HG03469 (cell line): ENCODE measurements around the gene IGF1R.

Source experiments
- ATAC-seq: cut with Tn5 transposase; IDR thresholded peaks from one replicate; pipeline ENCODE4 v1.9.1; 2021; ENCODE audit warnings: mild to moderate bottlenecking, moderate library complexity, moderate number of reproducible peaks; ENCODE audit not compliant: unreplicated experiment

The IGF1R gene

DNA sequence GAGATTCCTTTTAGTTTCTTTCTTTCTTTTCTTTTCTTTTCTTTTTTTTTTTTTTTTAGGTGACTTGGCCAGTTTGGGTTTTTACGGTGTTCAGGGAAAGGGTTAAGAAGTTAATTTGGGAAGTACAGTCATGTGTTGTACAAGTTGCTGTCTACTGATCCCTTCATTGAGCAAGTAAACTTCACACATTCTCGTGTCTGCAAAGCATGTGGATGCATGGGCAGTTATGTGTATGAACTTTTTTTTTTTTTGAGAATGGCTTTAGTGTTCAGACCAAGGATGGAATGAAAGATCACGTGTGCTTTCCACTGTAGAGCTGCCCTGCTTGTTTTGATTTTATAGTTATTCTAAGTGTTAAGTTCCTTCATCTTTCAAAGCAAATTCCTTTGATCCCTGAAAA lies 227.0 kb downstream of the IGF1R start:
- ATAC-seq, result no peak

DNA sequence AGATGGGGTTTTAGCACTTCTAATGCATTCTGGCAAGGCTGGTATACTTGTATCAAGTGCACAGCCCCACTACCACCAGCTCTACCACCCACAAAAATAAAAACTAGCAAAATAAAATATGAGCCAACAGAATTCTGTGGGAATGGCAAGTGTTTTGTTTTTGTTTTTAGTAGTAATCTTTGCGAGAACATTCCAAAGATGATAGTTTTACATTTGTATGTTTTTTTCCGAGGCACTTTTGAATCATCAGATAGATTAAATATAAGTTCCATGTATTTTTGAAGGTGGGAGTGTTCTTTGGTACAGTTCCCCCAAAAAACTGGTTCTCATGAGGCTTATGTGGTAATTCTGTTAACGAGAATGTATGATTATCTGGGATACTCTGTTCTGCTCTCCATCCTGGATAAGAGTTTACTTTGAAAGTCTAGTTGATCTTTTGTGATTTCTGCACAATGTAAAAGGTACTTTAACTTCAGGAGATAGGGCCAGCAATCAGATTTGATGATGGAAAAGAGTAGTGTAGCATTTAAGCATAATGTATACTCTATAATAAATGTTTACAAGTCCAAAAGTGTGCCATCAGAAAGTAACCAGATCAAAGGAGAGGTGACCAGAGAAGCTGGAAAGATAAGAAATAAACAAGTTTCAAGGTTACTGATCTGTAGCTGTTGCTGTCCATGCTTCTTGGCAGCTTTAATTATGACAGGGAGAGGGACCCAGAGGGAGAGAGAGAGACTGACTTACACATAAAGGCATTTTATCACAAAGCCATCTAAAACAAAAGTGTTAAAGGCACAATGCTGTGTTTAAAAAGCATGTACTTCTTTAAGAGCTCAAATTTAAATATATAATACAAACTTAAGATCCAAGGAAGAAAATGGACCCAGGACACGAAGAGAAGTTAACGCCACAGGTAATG lies 228.4 kb downstream of the IGF1R start:
- no peak for ATAC-seq

DNA sequence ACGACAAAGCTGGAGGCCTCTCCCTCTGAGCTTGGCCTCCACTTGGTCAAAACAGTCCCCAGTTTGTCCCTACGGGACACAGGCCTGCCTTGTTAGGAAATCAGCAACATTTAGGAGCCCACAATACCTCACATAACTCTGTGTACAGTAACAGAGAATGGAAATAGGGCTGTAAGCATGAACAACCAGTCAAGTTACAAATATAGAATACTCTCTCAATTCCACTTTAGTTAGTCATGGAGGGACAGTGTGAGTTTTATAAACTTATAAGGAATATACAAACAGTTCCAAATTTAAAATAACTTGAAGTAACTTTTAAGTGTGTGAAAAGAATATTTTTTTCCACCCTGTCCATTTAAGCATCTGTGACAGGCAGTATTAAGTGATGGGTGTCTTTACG lies 229.8 kb downstream of the IGF1R start:
- ATAC-seq, result no peak

DNA sequence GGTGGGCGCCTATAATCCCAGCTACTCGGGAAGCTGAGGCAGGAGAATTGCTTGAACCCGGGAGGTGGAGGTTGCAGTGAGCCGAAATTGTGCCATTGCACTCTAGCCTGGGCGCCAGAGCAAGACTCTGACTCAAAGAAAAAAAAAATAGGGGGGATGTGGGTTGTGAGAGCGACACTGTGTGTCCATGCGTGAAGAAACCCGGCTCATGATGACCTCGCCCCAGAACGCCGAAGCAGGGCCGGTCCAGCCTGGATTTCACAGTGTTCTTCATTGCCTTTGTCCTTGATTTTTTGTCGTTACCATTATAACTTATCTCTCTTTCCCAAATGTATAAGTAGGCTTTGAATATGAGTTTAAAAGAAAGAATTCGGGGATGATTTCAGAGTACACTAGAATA lies 230.5 kb downstream of the IGF1R start:
- no peak for ATAC-seq

DNA sequence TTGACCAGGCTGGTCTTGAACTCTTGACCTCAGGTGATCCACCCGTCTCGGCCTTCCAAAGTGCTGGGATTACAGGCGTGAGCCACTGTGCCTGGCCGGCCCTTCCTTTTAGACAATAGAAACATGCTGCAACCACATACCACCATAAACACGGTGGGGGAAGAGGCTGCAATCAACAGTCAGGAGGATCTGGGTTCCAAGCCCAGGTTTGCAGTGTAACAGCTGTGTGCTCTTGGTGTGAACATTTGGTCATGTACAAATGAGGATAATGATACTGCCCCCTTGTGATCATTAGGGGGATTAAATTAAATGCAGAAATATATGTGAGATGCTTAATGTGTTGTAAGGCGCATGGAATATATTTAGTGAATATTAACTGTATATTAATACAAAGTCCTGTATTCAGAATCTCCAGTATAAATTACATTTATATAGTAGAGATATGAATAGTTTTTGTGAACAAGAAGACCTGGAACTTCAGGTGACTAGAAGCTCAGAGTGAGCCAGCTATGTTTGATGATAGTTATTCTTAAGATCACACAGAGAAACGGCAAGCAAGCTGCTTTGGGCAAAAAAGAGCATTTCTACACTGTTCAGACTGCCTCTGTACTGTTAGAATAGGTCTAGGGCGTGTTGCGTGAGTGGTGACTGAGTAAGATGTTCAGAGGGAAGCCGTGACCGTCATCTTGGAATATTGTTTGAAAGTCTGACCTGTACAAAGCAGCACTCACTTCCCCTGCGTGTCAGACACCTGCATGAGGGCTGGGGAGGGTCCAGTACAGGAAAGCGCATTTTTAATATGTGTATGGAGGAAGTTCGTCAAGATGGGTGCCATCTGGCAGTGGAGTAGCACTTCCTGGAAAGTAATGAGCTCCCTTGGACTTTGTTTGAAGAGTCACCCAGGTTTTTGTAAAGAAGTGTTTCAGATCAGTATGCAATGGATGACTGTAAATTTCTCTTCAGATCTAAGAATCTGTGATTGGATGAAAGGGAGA lies 233.5 kb downstream of the IGF1R start:
- ATAC-seq, result no peak

DNA sequence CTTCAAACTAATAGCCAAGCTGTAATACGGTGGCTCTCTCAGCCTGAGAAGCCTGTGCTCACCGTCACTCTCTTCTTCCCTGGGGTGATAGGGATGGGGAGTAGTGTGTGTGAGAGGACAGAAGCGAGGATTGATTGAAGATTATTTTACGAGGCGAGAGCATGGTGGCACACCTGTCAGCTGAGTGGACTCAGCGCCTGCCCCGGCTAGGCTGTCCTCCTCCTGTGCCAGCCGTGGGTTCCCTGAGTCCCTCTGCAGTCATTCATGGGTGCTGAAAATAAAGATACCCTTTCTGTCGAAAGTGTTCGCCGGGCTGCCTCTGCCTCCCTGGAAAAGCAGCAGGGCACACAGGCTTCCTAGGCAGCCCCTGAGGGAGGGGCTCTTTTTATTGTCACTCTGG lies 235.1 kb downstream of the IGF1R start:
- ATAC-seq, result no peak

DNA sequence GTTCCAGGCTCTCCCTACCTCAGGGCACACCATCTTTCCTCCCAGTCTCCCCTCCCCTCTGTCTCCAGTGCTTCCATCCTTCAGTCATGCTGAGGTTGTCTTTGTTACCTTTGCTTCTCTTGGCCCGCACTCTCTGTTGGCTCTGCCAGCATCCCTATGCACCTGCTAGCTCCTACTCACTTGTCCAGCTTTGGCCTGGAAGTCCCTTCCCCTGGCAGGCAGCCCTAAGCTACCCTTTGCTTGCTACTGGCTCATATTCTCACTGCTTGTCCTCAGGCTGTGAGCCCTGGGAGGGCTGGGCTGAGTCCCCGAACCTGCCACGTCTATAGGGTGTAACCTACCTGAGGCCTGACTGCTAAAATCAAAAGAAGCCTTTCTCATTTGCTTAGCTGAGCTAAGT lies 236.6 kb downstream of the IGF1R start:
- ATAC-seq, result no peak

DNA sequence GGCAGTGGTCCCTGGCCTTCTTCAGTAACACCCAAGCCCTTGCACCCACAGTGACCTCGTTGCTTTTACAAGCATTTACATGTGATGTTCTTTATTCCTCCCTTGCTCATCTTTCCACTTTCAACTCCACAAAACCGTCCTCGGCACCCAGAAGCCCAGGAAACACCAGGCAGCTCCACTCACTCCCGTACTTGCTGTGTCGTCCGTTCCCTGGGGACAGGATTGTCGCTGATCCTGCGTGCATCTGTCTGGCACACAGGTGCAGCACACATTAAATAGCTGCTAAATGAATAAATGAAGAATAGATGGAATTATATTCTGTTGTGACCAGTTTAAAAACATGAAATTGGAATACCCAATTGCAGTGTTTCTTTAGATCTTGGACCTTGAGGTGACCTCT lies 239.6 kb downstream of the IGF1R start:
- no peak for ATAC-seq

DNA sequence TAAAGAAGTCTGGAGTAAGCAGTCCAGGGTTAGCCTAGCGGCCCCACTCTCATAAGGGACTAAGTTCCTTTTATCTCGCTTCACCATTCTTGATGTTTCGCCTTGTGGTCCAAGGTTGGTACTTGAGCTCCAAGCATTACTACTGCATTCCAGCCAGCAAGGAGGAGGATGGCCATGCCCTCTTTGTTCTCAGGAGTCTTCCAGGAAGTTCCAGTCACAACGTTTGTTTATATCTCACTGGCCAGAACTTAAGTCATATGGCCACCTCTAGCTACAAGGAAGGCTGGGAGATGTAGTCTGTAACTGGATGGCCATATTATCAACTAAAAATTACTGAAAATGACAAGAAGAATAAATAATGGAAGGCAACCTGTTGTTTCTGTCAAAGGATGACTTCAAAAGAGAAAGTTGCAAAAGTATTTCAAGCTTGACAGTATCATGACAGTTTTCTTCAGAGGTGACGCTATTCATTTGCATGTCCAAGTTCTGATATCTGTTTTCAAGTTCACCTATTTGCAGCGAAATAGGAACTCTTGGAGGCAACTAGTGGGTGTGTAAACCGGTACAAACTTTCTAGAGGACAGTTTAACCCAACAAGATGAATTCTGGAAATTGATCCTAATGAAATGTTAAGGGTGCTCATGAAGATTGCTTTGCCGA lies 240.6 kb downstream of the IGF1R start:
- ATAC-seq, result no peak

DNA sequence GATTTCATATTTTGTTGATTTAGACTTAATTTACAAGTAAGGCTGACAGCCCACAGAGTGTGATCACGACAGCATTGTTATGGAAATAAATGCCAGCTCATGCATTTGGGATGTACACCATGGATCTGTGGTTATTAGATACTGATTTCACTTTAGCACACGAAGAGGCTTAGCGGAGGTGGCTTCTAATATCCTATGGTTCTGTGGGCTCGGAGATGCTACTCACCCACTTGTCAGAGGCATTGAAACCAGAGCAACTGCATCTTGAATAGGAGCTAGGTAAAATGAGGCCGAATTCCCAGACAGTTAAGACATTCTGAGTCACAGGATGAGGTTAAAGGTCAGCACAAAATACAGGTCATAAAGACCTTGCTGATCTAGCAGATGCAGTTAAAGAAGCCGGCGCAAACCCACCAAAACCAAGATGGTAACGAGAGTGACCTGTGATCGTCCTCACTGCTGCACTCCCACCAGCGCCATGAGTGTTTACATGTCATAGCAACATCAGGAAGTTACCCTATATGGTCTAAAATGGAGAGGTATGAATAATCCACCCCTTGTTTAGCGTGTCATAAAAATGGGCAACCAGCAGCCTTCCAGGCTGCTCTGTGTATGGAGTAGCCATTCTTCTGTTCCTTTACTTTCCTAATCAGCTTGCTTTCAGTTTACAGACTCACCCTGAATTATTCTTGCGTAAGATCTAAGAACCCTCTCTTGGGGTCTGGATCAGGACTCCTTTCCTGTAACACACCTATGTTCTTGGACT lies 241.8 kb downstream of the IGF1R start:
- ATAC-seq, result no peak

DNA sequence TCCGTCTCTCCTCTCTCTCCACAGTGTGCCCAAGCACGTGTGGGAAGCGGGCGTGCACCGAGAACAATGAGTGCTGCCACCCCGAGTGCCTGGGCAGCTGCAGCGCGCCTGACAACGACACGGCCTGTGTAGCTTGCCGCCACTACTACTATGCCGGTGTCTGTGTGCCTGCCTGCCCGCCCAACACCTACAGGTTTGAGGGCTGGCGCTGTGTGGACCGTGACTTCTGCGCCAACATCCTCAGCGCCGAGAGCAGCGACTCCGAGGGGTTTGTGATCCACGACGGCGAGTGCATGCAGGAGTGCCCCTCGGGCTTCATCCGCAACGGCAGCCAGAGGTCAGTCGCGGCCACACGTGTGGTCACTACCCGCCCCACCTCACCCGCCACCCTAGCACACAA lies 243.0 kb downstream of the IGF1R start:
- no peak for ATAC-seq

DNA sequence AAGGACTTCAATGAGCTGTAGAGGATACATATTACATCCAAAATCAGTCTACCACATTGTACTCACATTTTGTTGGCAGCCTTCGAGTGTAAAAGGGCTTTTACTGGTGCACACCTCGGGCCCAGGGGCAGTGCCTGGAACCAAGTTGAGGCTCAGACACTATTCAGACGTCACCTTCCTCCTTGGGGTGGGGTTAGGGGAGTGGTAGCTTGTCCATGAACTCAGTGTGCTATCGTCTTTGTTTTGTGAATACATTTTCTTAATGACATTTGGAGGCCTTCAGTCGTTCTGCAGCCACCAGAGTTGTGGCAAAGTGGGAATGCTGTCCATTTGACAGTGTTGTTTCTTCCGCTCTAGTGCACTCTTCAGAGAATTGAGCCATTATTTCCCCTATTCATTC lies 245.1 kb downstream of the IGF1R start:
- no peak for ATAC-seq

DNA sequence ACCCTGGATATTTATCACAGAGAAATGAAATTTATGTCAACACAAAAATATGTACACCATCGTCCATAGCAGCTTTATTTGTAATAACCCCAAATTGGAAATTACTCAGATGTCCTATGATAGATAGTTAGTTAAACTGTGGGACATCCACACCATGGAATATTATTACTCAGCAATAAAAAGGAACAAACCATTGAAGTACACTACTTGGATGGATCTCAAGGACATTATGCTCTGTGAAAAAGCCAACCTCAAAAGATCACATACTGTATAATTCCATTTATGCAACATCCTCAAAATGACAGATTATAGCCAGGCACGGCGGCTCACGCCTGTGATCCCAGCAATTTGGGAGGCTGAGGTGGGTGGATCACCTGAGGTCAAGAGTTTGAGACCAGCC lies 246.0 kb downstream of the IGF1R start:
- no peak for ATAC-seq

DNA sequence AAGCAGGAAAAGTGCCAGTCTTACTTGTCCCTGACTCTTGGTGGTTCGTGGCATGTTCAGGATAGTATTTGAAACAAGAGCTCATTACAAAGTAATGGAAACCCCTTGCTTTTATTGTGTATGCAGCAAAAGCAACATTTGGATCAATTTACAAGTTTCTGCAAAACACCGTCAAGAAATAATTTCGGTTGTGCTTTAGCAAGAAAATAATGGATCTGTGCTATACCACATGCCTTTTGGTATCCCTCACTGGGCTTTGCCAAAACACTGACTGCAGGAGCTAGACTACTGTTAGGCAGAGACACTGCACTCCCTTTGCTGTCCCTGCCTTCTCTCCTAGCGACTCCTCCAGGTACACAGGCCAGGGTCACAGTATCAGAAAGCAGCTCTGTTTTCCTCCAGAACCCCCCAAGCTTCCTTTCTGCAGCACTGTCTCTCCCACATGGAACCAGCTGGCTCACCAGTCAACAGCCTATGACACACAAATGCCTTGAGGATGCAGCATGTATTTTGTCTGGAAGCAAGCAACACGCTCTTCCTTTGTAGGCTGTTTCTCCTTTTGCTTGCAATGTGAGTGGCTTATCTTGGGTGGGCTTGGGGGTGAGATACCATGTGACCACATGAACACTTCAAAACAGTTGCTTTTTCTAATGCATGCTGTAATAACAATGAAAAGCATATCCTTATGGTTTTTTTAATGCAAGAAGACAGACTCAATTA lies 247.8 kb downstream of the IGF1R start:
- no peak for ATAC-seq

DNA sequence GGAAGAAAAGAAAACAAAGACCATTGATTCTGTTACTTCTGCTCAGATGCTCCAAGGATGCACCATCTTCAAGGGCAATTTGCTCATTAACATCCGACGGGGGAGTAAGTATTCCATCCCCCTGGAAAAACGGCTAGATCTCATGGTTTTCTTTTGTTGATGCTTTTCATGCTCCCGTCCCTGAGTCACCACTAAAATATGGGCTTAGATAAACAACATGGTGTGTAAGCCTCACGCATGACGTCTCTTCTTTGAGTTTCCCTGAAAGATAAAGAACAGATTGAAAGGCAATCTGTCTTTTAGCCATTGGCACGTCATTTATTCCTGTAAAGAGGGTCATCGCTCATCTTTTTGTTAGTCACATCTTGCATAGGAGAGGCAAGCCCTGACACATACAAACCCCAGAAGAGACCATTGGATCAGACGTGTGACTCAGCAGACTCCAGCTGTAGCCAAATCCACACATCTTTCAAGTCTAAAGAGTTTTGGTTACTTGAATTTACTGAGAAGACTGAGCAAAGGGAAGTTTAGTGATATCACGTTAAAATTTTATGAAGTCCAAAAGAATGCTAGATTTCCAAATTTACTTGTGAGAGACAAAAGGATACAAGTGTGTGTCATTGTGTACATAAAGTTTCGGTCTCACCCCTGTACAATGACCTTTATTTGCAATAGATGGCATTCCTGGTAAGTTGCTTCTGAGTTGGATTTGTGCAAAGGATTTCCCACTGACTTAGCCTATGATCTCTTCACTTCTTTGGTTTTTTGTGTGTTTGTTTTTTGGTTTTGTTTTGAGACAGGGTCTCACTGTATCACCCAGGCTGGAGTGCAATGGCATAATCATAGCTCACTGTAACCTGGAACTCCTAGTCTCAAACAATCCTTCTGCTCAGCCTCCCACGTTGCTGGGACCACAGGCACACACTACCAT lies 248.7 kb downstream of the IGF1R start:
- ATAC-seq, result no peak

DNA sequence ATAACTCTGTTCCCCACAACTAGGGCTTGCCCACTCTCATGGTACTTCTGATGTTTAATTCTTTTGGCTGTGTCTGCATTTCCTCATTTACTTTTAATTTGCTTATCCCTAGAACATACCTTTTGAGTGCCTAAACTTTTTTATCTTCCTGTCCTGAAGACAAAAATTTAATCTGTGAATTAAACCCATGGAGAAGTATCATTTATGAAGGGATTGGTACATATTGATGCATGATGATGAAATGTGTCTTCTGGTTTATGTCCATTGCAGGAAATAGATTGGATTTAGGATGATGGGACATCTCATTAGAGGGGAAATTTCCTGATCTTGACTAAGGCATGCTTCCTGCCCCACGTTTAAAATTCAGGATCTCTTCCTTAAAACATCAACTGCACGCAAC lies 249.8 kb downstream of the IGF1R start:
- no peak for ATAC-seq

DNA sequence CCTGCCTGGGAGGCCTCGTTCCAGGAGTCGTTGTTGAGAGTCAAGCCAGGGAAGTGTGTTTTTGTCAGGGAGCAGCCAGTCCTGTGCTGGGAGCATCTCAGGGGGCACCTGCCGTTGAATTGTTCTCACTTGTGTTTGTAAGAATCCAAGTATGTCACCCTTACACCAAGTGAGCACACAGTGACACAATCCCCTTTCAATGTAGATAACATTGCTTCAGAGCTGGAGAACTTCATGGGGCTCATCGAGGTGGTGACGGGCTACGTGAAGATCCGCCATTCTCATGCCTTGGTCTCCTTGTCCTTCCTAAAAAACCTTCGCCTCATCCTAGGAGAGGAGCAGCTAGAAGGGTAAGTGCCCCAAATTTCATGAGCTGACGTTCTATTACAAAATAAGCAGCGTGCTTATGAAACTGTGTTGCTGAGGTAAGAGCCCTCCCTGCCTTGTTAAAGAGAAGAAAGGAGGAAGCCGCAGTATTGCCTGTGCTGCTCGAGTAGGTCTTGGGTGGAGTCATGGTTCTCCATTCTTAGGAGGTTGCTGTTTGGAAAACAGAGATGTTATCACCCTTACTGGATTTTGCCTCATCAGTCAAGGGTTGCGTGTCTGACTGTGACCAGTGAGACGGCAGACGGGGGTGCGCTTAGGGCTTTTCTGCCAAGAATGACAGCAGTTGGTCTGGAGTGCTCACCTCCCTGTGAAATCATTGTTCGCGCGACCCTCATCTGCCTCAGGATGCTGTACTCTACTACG lies 251.1 kb downstream of the IGF1R start:
- ATAC-seq, result no peak

DNA sequence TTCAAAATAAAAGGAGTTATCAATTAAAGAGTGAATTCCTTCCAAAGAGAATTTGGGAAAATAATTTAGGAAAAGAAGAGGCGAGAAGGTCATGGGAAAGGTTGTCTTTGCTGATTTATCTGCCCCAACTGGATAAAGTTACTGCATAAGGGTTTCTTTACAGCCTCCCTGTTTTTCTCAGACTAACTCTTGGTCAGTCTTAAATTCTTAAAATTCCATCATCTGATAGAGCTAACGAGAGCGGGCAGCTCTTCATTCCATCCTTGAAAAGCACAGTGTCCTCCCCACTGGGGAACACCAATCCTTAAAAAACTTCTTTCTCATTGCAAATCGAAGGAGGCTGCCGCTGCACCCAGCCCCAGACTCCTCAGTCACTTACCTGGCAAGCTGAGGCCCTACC lies 252.0 kb downstream of the IGF1R start:
- no peak for ATAC-seq
